Stimulated activated CD8-positive, alpha-beta memory T cell treated with anti-CD3 and anti-CD28 coated beads, Interleukin-4, amount 100 ng/mL, for 4 hours (primary cell): ENCODE results near the gene PHACTR3.

ENCODE experiments used
- DNase-seq, 2 donors: peaks; one replicate each; pipeline ENCODE4 v3.0.0-alpha.2; 2020; ENCODE audit warnings: low read depth in 2 of 2, low spot score in 1 of 2

Gene PHACTR3

GRCh38 chr20:59588236-59588855 lies 16.0 kb upstream of the PHACTR3 start:
- DNase-seq: no peak

DNA sequence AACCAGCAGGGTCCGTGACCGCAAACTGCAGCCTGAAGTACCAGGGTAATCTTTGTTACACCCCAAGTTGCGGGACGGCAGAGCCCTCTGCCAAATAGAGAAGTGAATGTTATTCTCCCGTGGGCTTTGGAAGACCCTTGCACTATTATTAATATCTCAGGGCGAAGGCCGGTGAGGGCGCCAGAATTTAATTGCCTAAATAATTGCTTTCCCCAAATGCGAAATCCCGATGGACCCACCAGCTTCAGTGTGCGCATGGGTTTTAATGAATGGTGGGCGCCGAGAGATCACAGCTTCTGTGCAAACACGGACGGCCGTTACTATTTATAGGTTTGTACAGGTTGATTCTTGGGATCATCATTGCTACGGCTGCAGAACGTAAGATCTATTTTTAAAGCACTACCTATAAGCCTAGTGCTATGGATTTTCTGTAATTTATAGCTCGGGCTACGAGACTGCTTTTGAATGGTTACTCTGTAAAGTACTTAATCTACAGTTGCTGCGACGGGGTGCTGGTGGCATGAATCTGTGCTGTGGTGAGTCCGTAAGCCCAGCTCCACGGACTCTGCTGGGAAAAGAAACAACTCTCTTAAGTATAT lies 15.2 kb upstream of the PHACTR3 start:
- DNase-seq: no peak

GRCh38 chr20:59591061-59591460 lies 13.3 kb upstream of the PHACTR3 start:
- no peak for DNase-seq

DNA sequence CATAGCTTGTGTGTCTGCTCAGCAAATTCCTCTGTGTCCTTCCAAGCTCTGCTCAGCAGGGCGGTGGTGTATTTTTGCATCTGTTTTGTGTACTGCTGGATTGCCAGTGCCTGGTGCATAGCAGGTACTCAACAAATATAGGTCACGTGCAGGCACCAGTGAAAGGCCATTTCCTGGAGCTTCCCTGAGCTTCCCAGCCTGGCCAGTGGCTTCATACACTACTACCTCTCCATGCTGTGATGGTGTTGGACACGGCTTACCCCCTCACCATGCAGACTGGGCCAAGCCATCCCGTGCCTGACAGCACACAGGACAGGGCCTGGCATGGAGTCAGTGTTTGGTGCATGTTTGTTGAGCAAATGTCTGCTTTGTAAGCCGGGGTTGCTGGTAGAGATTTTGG lies 7.7 kb upstream of the PHACTR3 start:
- no peak for DNase-seq

GRCh38 chr20:59597240-59597639 lies 7.1 kb upstream of the PHACTR3 start:
- no peak for DNase-seq

DNA sequence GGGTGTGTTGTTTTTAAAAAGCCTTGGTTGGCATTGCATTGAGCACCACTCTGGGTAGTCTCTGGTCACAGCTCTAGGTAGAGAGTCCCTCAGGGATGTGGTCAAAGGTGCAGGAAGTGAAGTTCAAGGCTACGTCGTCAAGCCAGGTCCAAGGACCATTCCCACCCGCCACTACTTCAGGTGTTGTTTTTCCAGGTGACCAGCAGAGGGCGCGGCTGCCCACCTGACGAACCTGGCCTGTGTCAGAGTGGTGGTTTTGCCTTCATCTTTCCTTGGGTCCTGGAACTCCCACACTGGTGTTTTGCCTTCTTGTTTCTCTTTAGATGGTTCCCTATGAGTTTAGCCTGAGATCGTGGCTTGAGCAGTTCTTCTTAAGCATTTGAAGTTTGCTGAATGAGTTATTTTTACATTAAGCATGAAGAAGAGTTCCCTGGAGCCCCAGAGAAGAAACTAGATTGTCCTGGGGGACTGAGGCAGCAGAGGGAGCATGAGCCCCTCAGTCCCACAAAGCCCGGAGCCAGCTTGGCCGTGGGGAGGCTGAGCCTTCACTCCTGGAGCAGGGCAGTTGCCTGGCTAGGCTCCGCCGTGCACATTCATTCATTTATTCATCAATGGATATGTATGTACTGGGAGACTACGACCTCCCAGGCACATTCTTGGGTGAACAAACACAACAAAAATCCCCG lies 5.6 kb upstream of the PHACTR3 start:
- DNase-seq: no peak

GRCh38 chr20:59599941-59600340 lies 4.4 kb upstream of the PHACTR3 start:
- DNase-seq: no peak

- no peak for DNase-seq
These were observed 3.9 kb upstream of the PHACTR3 start for GRCh38 chr20:59600472-59600871.

DNA sequence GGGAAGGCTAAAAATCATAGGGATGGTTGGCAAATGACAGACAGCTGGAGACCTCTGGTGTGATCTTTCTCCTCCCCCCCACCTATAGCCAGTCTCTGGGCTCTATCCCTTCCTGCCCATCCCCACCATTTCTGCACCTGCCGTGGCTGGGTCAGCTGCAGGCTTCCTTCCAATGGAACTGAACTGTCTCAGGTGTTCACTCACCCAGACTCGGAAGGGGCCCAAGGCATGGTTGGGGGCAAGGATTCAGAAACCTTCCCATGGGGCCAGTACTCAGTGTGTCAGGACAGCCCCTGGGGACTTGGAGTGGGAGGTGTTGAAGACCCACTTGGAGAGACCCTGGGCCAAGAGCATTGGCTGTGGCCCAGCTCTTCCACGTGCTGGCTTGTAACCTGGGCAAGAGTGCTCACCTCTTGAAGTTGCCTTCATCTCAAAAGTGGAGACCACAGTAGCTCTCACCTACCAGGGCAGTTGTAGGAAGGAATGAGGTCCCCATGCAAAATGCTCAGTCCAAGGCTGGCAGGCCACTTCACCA lies 1.7 kb upstream of the PHACTR3 start:
- DNase-seq: no peak

DNA sequence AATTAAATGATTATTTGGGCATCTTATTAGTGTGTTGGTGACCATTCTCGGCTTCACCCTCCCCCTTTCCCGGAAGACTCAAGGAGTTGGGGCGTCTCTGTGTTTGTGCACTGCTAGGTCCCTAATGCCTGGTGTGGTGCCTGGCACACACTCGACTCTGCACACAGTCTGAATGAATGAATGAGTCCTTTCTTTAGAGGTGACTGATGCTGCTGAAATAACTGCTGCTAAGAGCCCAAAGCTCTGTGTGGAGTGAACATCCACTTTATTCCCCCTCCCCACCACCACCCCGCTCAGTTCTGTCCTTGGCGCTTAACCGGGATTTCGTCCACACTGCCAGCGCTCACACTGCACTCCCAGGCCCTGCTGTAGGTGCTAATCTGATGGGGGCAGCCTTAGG lies 1.2 kb upstream of the PHACTR3 start:
- no peak for DNase-seq

DNA sequence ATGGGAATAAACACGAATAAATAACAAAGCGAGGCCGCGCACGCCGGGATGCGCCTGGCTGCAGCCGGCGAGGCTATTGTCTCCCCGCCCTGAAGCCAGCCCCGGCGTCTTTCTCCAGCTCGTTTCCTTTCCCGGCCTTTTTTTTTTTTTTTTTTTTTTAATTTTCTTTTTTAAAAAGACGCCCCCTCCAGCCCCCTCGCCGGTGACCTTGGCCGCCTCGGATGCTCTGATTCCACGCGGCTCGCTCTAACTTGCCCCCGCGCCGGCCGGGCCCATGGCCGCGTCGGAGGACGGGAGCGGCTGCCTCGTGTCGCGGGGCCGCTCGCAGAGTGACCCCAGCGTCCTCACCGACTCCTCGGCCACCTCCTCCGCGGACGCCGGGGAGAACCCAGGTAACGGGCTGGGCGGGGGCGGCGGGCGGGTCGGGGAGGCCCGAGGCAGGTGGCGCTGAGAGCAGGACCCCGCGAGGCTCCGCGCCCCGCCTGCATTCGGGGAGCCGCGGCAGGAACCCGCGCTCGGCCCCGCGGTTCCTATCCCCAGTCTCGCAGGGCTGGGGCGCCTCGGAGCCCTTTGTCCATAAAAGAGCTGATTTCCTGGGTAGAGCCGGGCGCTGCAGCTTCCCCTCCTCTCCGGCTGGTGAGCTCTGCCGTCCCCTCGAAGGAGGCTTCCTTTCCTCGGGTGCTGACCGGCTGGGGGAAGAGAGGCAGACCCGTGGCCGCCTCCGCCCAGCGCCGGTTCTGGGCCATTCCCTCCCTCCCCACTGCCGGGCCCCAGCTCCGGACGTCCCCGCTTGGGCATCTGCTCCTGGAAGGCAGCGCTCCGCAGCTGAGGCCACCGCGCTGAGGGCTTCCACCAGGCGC lies 631 bp downstream of the PHACTR3 start:
- no peak for DNase-seq

DNA sequence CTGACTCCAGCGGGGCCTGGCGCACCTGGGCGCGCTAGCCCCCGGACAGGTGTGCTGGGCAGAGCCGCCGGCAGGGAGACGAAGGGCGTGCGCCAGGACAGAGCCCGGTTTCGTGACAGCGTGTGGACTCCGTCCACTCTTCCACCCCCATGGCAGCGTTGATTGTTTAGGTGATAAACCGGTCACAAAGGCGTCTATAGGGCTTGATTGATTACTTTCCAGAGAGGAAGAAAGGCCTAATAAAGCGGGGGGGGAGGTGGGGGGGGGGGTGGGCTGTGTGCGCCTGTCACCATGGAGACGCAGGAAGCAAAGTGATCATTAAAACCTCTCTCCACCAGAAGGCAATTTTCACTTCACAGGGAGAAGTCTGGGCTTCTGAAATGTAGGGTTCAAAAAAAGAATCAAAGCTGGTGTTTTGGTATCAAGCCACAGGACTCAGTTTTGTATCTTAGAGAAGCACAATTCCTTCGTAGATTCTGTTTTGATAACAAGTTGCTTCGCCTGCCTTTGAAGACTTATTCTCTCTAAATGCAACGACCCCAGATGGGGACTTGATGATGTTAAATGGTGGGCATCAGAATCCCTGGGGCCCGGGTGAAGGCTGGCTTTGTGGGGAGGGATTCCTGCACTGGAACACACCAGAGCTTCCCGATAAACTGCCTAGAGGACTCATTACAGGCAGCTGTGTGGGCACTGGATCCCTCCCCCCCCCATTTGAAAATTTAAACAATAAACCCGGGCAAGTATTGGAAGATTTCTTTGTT lies 1.4 kb downstream of the PHACTR3 start:
- no peak for DNase-seq

- no peak for DNase-seq
These were observed 2.2 kb downstream of the PHACTR3 start for GRCh38 chr20:59606566-59606965.

DNA sequence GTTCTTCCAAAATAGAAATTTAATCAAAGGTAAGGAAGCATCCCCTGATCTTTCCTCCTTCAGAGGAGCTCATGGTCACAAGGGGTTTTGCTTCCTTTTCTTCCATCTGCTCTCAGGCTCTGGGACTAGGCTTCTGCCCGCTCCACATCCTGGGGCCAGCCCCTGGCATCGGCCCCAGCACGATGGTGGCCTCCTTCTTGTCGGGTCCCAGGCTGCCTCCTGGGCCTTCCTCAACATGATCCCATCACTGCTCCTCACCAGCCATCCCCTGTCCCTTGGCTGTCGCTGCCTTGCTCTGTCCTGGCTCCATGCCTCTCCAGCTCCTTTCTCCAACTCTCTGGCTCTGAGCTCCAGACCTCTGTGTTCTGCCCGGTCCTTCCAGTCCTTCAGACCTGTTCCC lies 4.1 kb downstream of the PHACTR3 start:
- DNase-seq: no peak

DNA sequence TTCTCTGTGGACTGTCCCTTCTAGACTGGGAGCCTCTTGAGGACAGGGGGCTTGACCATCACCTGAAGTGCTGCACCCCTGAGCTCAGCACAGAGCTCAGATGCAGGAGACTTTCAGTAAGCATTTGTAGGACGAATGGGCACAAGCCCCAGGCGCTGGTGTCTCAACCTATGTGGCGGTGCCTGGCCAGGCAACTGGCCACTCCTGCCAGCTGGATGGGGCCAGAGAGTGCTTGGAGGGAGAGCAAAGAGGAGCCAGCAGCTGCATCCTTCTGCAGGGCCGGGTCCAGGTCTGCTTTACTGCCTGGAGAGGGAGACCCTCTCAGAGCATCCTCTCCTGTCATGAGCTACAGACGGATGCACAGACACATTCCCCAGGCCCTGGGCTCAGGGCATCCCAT lies 4.5 kb downstream of the PHACTR3 start:
- DNase-seq: no peak

- no peak for DNase-seq
These were observed 6.9 kb downstream of the PHACTR3 start for GRCh38 chr20:59611286-59611685.

GRCh38 chr20:59613861-59614260 lies 9.5 kb downstream of the PHACTR3 start:
- no peak for DNase-seq

GRCh38 chr20:59614714-59615113 lies 10.4 kb downstream of the PHACTR3 start:
- no peak for DNase-seq

DNA sequence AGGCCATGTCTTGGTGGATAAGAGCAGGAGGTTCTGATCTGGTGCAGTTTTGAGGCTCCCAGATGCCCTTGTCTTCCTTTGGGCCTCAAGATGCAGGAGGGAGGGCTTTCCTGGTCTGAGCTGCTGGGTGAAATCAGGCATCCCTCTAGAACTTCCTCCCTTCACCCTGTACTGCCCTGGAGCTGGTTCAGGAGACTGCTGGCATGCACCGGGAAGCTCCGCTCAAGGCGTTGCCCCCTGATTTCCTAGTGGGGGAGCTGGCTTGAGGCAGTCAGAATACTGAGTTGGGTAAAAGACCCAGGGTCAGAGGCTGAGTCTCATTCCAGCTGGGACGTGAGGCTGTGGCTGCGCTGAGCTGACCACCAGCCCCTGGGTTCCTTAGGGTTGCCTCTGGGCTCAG lies 12.0 kb downstream of the PHACTR3 start:
- DNase-seq: no peak

GRCh38 chr20:59617221-59617620 lies 12.9 kb downstream of the PHACTR3 start:
- no peak for DNase-seq

DNA sequence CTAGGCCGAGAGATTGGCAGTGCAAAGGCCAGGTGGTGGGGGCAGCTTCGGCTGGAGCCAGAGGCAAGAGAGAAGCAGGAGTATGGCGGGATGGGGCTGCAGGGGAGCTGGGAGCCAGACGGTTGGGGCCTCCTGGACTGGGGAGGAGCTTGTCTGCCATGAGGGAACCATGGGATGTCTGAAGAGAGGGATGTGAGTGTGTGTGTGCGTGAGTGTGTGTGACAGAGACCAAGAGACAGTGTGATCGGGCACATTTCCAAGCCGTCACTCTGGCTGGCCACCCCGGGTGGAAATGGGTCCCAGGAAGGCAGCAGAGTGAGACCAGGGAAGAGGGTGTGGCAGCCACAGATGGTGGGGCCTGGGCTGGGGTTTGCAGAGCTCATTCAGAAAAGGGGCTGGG lies 13.8 kb downstream of the PHACTR3 start:
- DNase-seq: no peak
